ENCODE measurements around the gene AHNAK.

GRCh38 chr11:62399172-62399877 is 147.3 kb downstream of the AHNAK start:
- no peak for TF ChIP-seq EZH2 (IDR thresholded peaks at IDR 0.05; ENCODE audit: low read length, missing control alignments)
- no peak for TF ChIP-seq CTCF (conservative IDR thresholded peaks at IDR 0.05 in 1 of 2, IDR thresholded peaks at IDR 0.05 in 1 of 2; ENCODE audit: low read depth in 1 of 2, low read length in 2 of 2)

Data from fibroblast of lung (primary cell).